ENCODE data around the gene CLDN10.

CLDN10 gene

GRCh38 chr13:95546919-95547318 lies 5.6 kb upstream of the CLDN10 start:
- H3K27ac Mint-ChIP-seq = no peak overlapping the region
- H3K9me3 Mint-ChIP-seq = no peaks in the 10 kb centered on the region
- H3K4me1 Mint-ChIP-seq = peaks cover 15% of the 10 kb centered on the region
- no peak overlapping the region for H3K4me3 Mint-ChIP-seq
- no peaks in the 10 kb centered on the region for H3K36me3 Mint-ChIP-seq (ENCODE audit: low read depth)
- peaks cover 40% of the 10 kb centered on the region for H3K27me3 Mint-ChIP-seq (ENCODE audit: low read depth)
- TF ChIP-seq CTCF (IDR thresholded peaks at IDR 0.05; ENCODE audit: unreplicated experiment in 3 of 3) = no peak

GRCh38 chr13:95547531-95548167 lies 4.9 kb upstream of the CLDN10 start:
- Mint-ChIP-seq H3K27ac (no peak overlapping the region), H3K36me3 (ENCODE audit: low read depth) (no peaks in the 10 kb centered on the region), H3K4me1 (peaks cover 14% of the 10 kb centered on the region), H3K9me3 (no peaks in the 10 kb centered on the region), H3K27me3 (ENCODE audit: low read depth) (peaks cover 42% of the 10 kb centered on the region), H3K4me3 (no peak overlapping the region)
- TF ChIP-seq CTCF (IDR thresholded peaks at IDR 0.05; ENCODE audit: unreplicated experiment in 3 of 3) = no peak

GRCh38 chr13:95552208-95552538 lies 347 bp upstream of the CLDN10 start:
- H3K27ac Mint-ChIP-seq = no peak overlapping the region

GRCh38 chr13:95553581-95554385 lies 1.3 kb downstream of the CLDN10 start:
- no peak for TF ChIP-seq CTCF (IDR thresholded peaks at IDR 0.05; ENCODE audit: unreplicated experiment in 3 of 3)
- H3K4me1 Mint-ChIP-seq = peaks cover 11% of the 10 kb centered on the region
- H3K4me3 Mint-ChIP-seq = peak overlapping the region; percentile 78 to 81 (median 78)
- H3K27me3 Mint-ChIP-seq (ENCODE audit: low read depth) = peaks cover 63% of the 10 kb centered on the region
- no peaks in the 10 kb centered on the region for H3K9me3 Mint-ChIP-seq
- no peaks in the 10 kb centered on the region for H3K36me3 Mint-ChIP-seq (ENCODE audit: low read depth)
- H3K27ac Mint-ChIP-seq = peak overlapping the region in 1 of 3 experiments; percentile 56

More at GRCh38 chr13:95552208-95552538, 347 bp upstream of the CLDN10 start:
- H3K36me3 Mint-ChIP-seq (ENCODE audit: low read depth) = no peaks in the 10 kb centered on the region
- peaks cover 13% of the 10 kb centered on the region for H3K4me1 Mint-ChIP-seq
- peak overlapping the region; percentile 40 to 69 (median 47) for H3K4me3 Mint-ChIP-seq
- peaks cover 66% of the 10 kb centered on the region for H3K27me3 Mint-ChIP-seq (ENCODE audit: low read depth)
- no peaks in the 10 kb centered on the region for H3K9me3 Mint-ChIP-seq
- no peak for TF ChIP-seq CTCF (IDR thresholded peaks at IDR 0.05; ENCODE audit: unreplicated experiment in 3 of 3)

GRCh38 chr13:95557013-95557412 lies 4.5 kb downstream of the CLDN10 start:
- no peak overlapping the region for H3K27ac Mint-ChIP-seq
- H3K36me3 Mint-ChIP-seq (ENCODE audit: low read depth) = no peaks in the 10 kb centered on the region
- no peak overlapping the region for H3K4me3 Mint-ChIP-seq
- peaks cover 4% of the 10 kb centered on the region for H3K4me1 Mint-ChIP-seq
- H3K27me3 Mint-ChIP-seq (ENCODE audit: low read depth) = peaks cover 39% of the 10 kb centered on the region
- H3K9me3 Mint-ChIP-seq = no peaks in the 10 kb centered on the region
- no peak for TF ChIP-seq CTCF (IDR thresholded peaks at IDR 0.05; ENCODE audit: unreplicated experiment in 3 of 3)
